Upper lobe of left lung (tissue), 6 donors: ENCODE data around the gene ZFYVE1. TPM values are rescaled to one million over a fixed set of nuclear protein-coding genes. Genes with fewer than 3 reads are reported as not detected.
"Not testable (repeated sequence)": the region's sequence is repeated elsewhere in the genome, so short reads cannot be mapped to it uniquely, and the experiment has no call there.

ENCODE experiments used
- ATAC-seq, 2 donors: fragments of 200-7000 bp; cut with Tn5 transposase; one replicate each; pipeline ENCODE4 v1.9.1; 2022; ENCODE audit warnings: mild to moderate bottlenecking in 2 of 2, moderate library complexity in 2 of 2; ENCODE audit not compliant: low FRiP score in 2 of 2
- DNase-seq, 2 donors: peaks; one replicate each; pipeline ENCODE4 v3.0.0-alpha.2; 2019 to 2020
- H3K27ac ChIP-seq, 4 donors: fragments of 200-600 bp; sonication (generic); one replicate each; pipeline ENCODE4 v1.5.1; 2016 to 2019
- H3K27me3 ChIP-seq, 4 donors: fragments of 200-600 bp; sonication (generic); one replicate each; pipeline ENCODE4 v1.5.1; 2017 to 2019
- H3K36me3 ChIP-seq, 4 donors: fragments of 200-600 bp; sonication (generic); one replicate each; pipeline ENCODE4 v1.5.1; 2016 to 2019
- H3K4me1 ChIP-seq, 4 donors: fragments of 200-600 bp; sonication (generic); one replicate each; pipeline ENCODE4 v1.5.1; 2018 to 2019
- H3K4me3 ChIP-seq, 4 donors: fragments of 200-600 bp; sonication (generic); one replicate each; pipeline ENCODE4 v1.5.1; 2017 to 2019; ENCODE audit warnings: mild to moderate bottlenecking in 2 of 4, moderate library complexity in 1 of 4
- H3K9me3 ChIP-seq, 4 donors: fragments of 200-600 bp; sonication (generic); one replicate each; pipeline ENCODE4 v1.5.1; 2018 to 2019
- EP300 ChIP-seq, 4 donors: sonication (generic); formaldehyde crosslinking; IDR thresholded peaks; one replicate each; pipeline ENCODE4 v1.5.1; 2017; ENCODE audit warnings: antibody characterized with exemption in 4 of 4, control low read depth in 2 of 4
- POLR2A ChIP-seq, 4 donors: fragments of 450-650 bp; IDR thresholded peaks; one replicate each; pipeline ENCODE4 v1.5.1; 2016 to 2017; ENCODE audit warnings: antibody characterized with exemption in 4 of 4, mild to moderate bottlenecking in 2 of 4
- POLR2AphosphoS5 ChIP-seq, 2 donors: sonication (generic); formaldehyde crosslinking; IDR thresholded peaks; one replicate each; pipeline ENCODE4 v1.5.1; 2017; ENCODE audit warnings: antibody characterized with exemption in 2 of 2
- WGBS, 2 donors: methylation state at CpG; one replicate each; pipeline ENCODE4 v1.1.5; 2017 to 2018; 5-methylcytosine and 5-hydroxymethylcytosine counted together
- total RNA-seq, 6 donors: library from RNA; depleted of rRNA in 4 of 6; stranded (reverse); fragments of >200 nt in 4 of 6; gene quantifications; one replicate each; pipeline versions ENCODE4 v1.1.0 to v1.2.1, GENCODE V29; 2016 to 2021
- TF ChIP-seq, protein P1 (sequence below), 6 experiments: fragments of 450-650 bp in 4 of 6; fragments of 200-600 bp in 2 of 6; sonication (generic) in 2 of 6; IDR thresholded peaks; one replicate each; pipeline ENCODE4 v1.5.1; 2016 to 2019; ENCODE audit warnings: antibody characterized with exemption in 6 of 6
- donor health status: DM: no; HTN: no; CAD: no; lungs with moderate emphysema.
- donor health status: DM: no; HTN: yes; CAD: no; lungs with severe emphysema.

ZFYVE1 gene
- total RNA-seq, 6 donors from 2014 or later, result 13.4 to 24.1 (median 22.0) TPM

DNA sequence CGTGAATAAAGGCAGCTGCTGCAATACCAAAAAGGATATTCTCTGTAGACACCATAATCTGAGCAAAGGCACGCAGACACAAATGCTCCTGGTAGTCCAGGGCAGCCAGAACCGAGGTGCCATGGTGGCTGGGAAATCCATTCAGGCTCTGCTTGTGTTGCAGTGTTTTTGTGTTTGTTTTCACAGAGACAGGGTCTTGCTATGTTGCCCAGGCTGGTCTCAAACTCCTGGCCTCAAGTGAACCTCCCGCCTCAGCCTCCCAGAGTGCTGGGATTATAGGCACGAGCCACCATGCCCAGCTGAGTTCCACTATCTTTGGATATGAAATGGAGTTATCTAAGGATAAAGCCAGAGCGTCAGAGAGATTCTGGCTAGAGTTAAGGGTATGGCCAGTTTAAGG is 60.9 kb downstream of the ZFYVE1 start:
- no peaks in the 10 kb centered on the region for H3K9me3 ChIP-seq
- WGBS, 2 donors, result 96 to 100% methylated on average over 5 to 6 of the region's 6 CpGs
- H3K4me1 ChIP-seq, result no peaks in the 10 kb centered on the region
- no peak overlapping the region for H3K4me3 ChIP-seq
- H3K36me3 ChIP-seq, result peaks cover 9 to 32% (median 23%) of the 10 kb centered on the region in 4 donors
- H3K27me3 ChIP-seq, result no peaks in the 10 kb centered on the region
- no peak for DNase-seq
- no peak for ATAC-seq
- no peak overlapping the region for H3K27ac ChIP-seq
- TF ChIP-seq, protein P1, sequence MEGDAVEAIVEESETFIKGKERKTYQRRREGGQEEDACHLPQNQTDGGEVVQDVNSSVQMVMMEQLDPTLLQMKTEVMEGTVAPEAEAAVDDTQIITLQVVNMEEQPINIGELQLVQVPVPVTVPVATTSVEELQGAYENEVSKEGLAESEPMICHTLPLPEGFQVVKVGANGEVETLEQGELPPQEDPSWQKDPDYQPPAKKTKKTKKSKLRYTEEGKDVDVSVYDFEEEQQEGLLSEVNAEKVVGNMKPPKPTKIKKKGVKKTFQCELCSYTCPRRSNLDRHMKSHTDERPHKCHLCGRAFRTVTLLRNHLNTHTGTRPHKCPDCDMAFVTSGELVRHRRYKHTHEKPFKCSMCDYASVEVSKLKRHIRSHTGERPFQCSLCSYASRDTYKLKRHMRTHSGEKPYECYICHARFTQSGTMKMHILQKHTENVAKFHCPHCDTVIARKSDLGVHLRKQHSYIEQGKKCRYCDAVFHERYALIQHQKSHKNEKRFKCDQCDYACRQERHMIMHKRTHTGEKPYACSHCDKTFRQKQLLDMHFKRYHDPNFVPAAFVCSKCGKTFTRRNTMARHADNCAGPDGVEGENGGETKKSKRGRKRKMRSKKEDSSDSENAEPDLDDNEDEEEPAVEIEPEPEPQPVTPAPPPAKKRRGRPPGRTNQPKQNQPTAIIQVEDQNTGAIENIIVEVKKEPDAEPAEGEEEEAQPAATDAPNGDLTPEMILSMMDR (IDR thresholded peaks at IDR 0.05), result no peak
- TF ChIP-seq POLR2AphosphoS5 (IDR thresholded peaks at IDR 0.05), result no peak

DNA sequence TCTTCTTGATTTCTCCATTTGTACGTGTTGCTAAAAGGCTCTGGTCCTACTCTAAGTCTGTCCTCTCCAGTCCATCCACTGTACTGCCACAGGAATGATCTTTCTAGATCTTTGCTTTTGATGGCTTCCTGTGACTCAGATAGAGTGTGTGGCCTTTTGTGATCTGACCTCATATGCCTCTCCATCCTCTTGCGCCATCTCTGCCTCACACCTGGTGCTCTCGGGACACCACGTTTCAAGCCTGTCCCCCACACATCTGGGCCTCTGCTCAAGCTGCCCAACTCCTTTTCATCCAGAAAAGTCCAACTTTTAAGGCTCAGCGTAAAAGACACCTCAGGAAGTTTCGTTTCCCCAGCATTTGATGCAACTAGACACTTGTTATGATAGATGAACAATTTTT is 61.7 kb downstream of the ZFYVE1 start:
- TF ChIP-seq EP300 (IDR thresholded peaks at IDR 0.05) (no peak), POLR2AphosphoS5 (IDR thresholded peaks at IDR 0.05) (no peak), POLR2A (IDR thresholded peaks at IDR 0.05) (no peak)
- TF ChIP-seq, protein P1 (IDR thresholded peaks at IDR 0.05), result no peak
- 75 to 86% methylated on average over 6 of the region's 6 CpGs for WGBS, 2 donors
- no peak for ATAC-seq

DNA sequence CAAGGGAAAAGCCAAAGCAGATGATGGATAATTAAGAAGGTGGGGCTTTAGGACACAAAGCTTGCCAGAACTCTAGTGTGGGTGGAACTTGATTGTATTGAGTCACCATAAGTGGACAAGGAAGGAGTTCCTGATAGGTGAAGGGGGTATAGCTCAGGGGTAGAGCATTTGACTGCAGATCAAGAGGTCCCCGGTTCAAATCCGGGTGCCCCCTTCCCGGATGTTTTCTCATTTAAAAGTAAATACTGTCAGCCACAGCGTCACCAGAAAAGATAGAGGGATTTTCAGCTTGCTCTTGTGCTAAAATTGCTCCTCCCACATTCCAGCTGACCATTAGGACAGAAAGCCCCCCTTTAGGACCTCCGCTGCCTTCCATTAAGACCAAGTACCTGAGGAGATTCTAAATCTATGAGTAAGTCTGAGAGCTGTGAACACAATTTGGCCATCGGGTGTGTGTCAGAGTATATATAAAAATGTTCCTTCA is 64.0 kb downstream of the ZFYVE1 start:
- peak in 1 of 2 donors; percentile 38 for ATAC-seq

More for the DNA sequence above, 61.7 kb downstream of the ZFYVE1 start:
- Histone ChIP-seq H3K4me1 (no peaks in the 10 kb centered on the region), H3K27me3 (no peaks in the 10 kb centered on the region), H3K9me3 (no peaks in the 10 kb centered on the region), H3K36me3 (peaks cover 2 to 30% (median 15%) of the 10 kb centered on the region in 4 donors), H3K4me3 (no peak overlapping the region), H3K27ac (no peak overlapping the region)
- DNase-seq, result no peak

DNA sequence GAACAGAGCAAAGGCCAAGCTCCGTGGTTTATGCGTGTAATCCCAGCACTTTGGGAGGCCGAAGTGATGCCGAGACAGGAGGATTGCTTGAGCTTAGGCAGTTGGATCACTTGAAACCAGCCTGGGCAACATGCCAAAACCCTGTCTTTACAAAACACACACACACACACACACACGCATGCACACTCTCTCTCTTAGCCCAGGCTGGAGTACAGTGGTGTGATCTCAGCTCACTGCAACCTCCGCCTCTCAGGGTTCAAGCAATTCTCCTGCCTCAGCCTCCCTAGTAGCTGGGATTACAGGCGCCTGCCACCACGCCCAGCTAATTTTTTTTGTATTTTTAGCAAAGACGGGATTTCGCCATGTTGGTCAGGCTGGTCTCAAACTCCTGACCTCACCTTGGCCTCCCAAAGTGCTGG is 64.6 kb downstream of the ZFYVE1 start:
- not testable (repeated sequence) for H3K27me3 ChIP-seq, H3K4me1 ChIP-seq, H3K27ac ChIP-seq, H3K4me3 ChIP-seq, H3K9me3 ChIP-seq
- H3K36me3 ChIP-seq, result peaks cover 0 to 31% (median 14%) of the 10 kb centered on the region in 4 donors
- DNase-seq (peak in 1 of 2 donors; percentile 25), ATAC-seq (peak in 1 of 2 donors; percentile 29)
- 74 to 75% methylated on average over 10 of the region's 10 CpGs for WGBS, 2 donors

More for the DNA sequence above, 64.0 kb downstream of the ZFYVE1 start:
- H3K27ac ChIP-seq, result no peak overlapping the region
- no peak for DNase-seq
- WGBS, 2 donors, result 59 to 63% methylated on average over 6 of the region's 6 CpGs
- peaks cover 0 to 28% (median 11%) of the 10 kb centered on the region in 4 donors for H3K36me3 ChIP-seq
- no peak overlapping the region for H3K4me3 ChIP-seq
- no peaks in the 10 kb centered on the region for H3K9me3 ChIP-seq
- H3K4me1 ChIP-seq, result no peaks in the 10 kb centered on the region
- TF ChIP-seq EP300 (IDR thresholded peaks at IDR 0.05), result no peak
- TF ChIP-seq POLR2A (IDR thresholded peaks at IDR 0.05), result no peak
- TF ChIP-seq POLR2AphosphoS5 (IDR thresholded peaks at IDR 0.05), result no peak
- TF ChIP-seq, protein P1 (IDR thresholded peaks at IDR 0.05), result no peak
- no peaks in the 10 kb centered on the region for H3K27me3 ChIP-seq

DNA sequence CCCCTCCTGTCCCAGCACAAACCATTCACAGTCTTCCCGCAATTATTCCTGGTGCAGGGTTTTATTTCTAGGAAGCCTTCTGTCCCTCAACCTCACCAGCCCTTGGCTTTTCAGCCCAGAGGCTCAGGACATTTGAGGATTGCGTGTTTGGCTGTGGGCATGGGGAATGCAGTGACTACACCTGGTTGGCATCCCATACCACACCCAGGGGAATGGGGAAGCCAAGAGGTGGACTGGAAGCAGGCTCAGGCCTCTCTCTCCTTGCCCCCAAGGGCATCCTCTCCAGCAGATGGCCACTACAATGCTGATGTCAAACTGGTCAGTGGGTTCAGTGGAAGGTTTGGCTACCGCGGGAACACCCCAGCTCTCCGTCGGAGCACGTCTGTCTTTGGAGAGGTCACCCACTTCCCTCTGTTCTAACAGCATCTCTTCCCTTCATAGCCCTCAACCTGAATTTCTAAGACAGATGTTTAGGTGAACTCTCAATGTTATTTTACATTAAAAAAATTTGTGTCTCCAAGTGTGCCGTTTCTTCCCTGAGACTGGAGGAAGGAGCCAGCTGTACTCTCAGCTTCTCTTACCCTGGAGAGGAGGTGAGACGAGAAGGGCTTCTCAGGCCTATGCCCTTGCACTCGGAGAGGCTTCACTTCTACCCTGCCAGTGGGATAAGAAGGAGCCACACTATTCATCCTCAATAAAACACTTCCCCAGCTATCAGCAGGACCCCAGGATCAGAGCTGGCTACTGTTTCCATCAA is 65.1 kb downstream of the ZFYVE1 start:
- H3K27me3 ChIP-seq, result no peaks in the 10 kb centered on the region
- no peaks in the 10 kb centered on the region for H3K9me3 ChIP-seq
- DNase-seq (no peak), ATAC-seq (no peak)
- no peak overlapping the region for H3K4me3 ChIP-seq
- no peak overlapping the region for H3K27ac ChIP-seq
- whole genome bisulfite sequencing, 2 donors, result 82 to 84% methylated on average over 10 of the region's 10 CpGs
- H3K36me3 ChIP-seq, result peaks cover 0 to 36% (median 17%) of the 10 kb centered on the region in 4 donors
- H3K4me1 ChIP-seq, result no peaks in the 10 kb centered on the region
- TF ChIP-seq, protein P1 (IDR thresholded peaks at IDR 0.05), result no peak
- TF ChIP-seq EP300 (IDR thresholded peaks at IDR 0.05) (no peak), POLR2A (IDR thresholded peaks at IDR 0.05) (no peak), POLR2AphosphoS5 (IDR thresholded peaks at IDR 0.05) (no peak)

DNA sequence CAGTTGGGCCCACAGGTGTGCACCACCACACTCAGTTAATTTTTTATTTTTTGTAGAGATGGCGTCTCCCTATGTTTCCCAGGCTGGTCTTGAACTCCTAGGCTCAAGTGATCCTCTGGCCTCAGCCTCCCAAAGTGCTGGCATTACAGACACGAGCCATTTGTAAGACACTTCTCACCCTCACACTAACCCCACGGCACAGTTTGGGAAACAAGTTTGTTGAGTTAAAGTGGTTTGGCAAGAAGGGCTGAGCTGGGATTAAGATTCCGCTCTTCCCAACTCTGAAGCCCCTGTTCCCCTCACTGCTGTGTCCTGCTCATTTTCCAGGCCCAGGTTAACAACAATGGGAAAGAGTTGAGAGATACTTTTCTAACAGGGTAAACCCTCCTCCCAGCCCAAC is 65.9 kb downstream of the ZFYVE1 start:
- H3K27ac ChIP-seq, H3K4me1 ChIP-seq, DNase-seq, ATAC-seq, H3K27me3 ChIP-seq, H3K4me3 ChIP-seq, H3K9me3 ChIP-seq: not testable (repeated sequence)
- H3K36me3 ChIP-seq, result peaks cover 0 to 44% (median 25%) of the 10 kb centered on the region in 4 donors
- WGBS, 2 donors, result 95 to 96% methylated on average over 4 of the region's 4 CpGs
